Stimulated activated CD8-positive, alpha-beta memory T cell treated with anti-CD3 and anti-CD28 coated beads, Interleukin-4, amount 100 ng/mL, for 1 hour (primary cell): ENCODE measurements around the gene SLPI.

ENCODE experiments used
- DNase-seq, 2 donors: peaks; one replicate each; pipeline ENCODE4 v3.0.0-alpha.2; 2020; ENCODE audit warnings: low read depth in 2 of 2, low spot score in 1 of 2

Gene SLPI, protein sequence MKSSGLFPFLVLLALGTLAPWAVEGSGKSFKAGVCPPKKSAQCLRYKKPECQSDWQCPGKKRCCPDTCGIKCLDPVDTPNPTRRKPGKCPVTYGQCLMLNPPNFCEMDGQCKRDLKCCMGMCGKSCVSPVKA

DNA sequence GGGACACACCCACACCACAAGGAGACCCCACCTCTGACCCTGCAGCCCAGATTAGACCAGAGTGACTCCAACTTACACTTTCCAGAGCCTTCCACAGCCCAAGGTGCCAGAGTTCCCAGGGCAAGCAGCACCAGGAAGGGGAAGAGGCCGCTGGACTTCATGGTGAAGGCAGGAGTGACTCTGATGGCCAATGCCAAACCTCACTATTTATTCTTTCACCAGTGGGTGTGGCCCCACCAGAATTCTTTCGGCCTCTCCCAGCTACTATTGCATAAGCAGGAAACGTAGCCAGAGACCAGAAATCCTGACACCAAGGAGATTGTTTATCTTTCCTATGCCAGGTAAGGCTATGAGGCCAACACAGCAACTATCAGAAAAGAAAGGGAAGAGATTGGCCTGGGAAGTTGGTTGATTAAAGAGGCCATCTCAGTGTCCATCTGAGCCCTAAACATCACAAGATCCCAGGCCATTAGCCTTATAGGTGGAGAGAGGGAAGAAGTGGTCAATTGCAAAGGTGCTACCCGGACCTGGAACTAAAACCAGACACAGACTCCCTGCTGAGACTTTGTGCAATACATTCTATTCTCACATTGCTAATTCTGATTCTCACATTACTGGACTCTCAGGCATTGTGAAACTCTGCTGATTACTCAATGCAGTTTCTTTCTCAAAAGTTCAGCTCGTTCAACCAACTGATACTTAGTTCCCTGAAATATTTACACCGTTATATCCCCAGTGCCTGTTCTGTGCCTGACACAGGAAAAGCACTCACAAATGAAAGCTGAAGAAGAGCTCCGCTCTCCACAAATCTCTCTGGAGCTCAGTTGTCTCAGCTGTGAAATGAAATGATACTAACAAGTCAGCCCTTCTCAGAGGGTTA, at the start of gene SLPI:
TSS of gene SLPI (minus strand) at position 182 of the 880 bp plus-strand sequence. CDS start at position 161, 21 bp downstream.
- no peak for DNase-seq

DNA sequence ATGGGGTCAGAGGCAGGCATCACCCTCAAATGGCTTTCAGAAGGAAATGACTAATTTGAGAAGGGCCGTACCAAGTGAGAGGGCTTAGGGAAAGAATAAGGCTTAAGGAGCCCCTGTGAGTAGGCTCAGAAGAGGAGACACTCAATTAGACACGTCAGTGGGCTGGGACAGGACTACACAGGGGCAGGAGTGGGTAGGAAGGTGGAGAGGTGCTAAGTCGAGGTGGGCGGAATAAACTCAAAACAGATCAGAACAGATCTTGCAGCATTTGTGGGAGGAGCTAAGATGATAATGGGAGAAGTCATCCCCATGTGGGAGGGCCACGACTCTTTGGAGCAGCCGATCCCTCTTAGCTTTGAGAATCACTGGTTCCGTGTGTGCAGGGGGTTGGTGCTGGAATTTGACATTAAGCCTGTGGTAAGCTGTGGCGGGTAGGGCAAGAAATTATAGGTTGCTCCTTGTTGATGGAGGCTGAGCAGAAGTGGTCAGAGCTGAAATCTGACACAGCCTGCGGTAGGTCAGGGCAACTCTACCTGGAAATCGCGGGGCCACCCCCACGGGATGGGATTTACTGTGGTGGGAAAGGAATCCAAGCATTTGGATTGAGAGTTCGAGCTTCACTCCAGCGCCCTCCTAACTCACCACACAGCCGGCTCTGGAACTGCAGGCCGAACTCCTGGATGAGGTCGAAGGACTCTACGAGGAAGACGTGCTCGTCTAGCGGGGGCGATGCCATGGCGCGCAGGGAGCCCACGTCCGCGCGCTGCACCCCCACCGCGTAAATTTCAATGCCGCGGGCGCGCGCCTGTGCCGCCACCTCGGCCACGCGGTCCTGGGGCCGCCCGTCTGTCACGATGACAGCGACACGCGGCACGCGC, 49.5 kb upstream of the SLPI start:
- no peak for DNase-seq

DNA sequence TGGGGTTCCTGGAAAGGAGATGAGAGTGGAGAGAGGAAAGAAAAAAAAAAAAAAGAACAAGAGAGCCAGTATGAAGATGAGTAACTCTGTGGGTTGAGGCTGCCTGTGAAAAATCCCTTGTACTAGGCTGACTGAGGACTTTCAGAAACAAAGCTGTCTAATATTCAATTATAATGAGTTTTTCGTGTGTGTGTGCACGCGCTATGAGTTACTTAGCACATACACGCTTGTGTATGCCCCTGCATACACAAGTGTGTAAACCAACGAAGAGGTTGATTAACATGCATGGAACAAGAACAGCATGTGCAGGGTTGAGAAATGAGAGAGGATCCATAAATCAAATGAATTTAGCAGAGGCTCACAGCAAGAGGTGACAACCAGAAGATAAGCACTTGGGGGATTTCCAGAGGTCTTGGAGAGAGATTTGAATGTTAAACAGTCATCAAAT, 47.5 kb upstream of the SLPI start:
- no peak for DNase-seq

DNA sequence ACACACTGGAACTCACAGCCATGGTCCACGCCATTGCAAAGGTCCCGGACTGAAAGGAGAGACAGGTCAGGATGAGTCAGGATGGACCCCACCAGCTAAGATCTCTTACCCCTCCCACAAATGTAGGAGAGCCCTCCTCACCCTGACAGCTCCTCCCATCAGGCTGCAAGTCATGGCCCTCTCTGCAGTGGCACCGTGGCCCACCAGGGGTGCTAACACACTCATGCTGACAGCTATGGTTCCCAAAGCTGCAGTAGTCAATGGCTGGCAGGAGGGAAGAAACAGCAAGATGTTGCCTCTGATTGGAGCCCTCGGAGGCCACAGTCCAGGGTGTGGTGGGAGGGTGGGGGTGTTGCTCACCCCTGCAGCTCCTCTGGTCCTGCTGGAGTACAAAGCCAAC, 46.6 kb upstream of the SLPI start:
- no peak for DNase-seq

DNA sequence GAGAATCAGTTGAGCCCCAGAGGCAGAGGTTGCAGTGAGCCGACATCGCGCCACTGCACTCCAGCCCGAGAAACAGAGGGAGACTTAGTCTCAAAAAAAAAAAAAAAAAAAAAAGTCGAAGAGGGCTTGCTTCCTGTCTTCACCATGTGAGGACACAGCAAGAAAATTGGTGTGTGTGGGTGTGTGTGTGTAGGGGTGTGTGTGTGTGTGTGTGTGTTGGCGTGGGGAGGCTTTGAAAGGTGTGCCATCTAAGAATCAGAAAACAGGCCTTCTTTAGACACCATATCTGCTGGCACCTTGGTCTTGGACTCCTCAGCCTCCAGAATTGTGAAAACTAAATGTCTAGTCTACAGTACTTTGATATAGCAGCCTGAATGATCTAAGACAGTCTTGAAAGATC, 45.4 kb upstream of the SLPI start:
- no peak for DNase-seq

DNA sequence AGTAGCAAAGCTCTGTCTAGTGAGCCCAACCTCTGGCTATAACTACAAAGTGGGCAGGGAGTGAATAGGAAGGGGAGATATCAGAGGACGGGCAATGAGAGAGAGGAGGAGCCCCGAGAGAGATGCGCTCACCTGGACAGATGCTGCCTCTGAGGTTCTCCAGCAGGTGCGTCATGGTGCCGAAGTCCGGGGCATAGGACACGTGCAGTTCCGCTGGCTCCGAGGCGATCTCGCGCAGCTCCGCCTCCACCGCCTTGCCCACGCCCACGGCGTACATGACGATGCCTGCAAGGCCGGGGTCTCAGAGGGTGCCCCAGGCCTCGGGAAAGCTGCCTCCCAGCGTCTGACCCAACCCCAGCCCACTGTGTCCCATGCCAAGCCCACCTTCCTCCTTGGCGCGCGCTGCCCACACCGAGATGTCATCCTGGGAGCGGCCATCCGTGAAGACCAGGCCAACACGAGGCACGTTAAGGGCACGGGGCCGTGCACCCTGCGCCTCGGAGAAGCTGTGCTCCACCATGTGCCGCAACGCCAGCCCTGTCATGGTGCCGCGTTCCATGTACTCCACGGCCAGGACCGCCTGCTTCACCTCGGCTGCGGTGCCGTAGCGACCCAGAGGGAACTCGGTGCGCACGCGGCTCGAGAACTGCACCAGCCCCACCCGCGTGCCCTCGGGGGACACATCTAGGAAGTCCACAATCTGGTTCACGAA, 43.6 kb upstream of the SLPI start:
- no peak for DNase-seq

DNA sequence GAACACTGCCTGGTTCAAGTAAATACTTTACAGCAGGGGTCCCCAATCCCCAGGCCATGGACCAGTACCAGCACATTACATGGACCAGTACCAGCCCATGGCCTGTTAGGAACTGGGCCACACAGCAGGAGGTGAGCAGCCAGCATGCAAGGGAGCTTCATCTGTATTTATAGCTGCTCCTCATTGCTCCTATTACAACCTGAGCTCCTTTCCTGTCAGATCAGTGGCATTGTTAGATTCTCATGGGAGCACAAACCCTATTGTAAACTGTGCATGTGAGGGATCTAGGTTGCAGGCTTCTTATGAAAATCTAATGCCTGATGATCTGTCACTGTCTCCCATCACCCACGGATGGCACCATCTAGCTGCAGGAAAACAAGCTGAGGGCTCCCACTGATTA, 40.3 kb upstream of the SLPI start:
- DNase-seq, result no peak

DNA sequence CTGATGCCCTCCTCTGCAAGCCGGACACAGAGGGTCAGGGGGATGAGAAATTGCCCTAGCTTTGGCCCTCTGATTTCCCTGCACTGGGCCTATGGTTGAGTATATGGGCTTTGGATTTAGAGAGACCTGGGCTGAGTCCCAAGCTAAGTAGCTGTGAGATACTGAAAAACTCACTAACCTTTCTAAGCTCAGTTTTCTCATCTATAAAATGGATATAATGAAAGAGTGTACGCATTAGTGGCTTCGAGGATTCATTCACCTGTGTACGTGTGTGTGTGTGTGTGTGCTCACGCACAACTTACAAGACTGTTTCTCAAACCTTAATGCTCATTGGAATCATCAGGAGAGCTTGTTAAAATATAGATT, 39.6 kb upstream of the SLPI start:
- DNase-seq, result no peak

DNA sequence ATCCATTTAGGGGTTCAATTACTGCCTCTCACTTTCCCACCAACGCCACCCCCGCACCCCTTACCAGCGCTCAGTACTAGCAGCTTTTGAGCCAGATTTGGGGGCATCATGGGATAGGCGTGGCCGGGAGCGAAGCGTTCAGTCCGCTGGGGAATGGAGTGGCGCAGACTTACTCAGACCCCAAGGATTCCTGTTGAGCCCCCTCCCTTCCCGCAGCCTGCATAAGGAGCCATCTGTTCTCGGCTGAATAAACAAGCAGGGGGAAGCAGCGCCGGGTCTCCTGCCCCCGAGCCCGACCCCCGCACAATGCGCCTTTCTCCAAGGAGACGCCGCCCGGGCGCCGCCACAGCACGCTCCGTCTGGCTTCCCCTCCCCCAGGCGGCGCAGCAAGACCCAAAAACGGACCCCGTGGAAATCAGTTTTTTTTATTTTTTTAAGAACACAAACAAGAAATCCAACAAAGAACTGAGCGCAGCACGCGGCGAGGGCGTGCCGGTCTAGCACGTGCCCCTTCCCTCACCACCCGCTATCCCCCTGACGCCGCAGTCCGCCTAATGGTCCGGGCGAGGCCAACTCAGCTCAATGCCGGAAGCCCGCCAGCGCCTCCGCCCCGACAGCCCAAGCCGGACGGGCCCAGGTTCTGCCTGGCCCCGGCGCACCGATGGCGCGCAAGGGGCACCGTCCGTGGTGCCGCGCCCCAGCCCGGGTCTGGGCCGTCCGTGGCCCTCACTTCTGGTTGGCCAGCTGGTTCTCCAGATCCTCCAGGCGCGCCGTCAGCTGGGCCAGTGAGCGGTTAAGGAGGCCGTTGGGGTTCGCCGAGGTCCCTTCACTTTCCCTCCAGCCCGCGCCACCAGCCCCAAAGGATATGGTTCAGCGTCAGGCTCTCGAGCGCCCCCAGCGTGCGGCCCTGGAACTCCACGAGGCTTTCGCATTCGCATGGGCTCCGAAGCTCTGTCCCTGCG, 39.0 kb upstream of the SLPI start:
- peak; percentile 53 to 64 for DNase-seq

DNA sequence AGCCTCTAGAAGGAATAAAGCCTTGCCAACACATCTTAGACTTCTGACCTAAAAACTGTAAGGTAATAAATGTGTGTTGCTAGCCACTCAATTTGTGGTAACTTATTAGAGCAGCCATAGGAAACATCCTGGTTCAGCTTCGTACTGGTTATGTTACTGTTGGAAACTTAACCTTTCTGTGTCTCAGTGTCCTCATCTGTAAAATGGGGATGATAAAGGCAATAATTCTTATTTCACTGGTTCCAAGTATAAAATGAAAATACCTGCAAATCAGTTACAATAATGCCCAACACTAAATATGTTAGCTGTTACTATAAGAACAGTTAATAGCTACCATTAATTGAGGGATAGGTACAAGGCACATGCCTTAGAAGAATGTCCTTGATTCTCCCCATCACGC, 38.0 kb upstream of the SLPI start:
- DNase-seq, result no peak

DNA sequence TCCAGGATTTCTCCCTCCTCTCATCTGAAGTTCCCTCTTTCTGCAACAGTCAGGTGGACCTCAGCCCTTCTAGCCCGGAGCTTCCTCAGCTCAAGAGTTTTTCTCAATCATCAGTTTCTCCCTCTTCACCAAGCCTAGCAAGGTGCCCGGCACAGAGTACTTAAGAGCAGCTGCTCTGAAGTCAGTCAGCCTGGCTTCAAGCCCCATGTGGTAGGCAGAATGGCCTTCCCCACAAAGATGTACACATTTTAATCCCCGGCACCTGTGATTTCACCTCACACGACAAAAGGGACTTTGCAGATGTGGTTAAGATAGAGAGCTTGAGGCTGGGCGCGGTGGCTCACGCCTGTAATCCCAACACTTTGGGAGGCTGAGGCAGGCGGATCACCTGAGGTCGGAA, 37.2 kb upstream of the SLPI start:
- no peak for DNase-seq

DNA sequence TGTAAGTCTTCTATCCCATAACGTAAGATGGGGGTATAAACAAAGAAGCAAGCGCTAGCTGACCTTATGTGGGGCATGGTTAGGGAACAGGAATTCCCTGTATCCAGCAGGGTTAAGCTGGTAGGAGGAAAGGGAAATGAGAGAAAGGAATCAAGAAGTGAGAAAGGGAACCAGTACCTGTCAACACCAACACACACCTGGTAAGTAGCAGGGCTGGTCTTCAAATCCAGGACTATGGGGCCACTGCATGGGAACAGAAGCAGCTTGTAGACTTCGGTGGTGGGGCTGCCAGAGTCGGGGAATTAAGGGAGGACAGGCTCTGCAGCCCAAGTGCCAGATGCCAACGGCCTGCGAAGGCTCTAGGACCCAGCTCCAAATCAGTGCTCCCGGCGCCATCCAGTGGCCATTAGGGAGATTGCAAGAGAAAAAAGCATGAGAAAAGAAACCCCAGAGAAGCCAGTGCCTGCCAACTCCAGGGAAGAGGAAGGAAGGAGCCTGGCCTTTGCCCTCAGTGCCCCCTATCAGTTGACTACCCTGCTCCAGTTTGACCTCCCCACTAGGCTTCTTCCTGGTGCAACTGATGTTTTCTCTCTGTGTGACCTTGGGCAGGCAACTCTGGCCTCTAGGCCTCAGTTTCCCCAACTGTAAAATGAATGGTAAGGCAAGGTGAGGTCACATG, 36.5 kb upstream of the SLPI start:
- DNase-seq, result peak; percentile 20 to 46

DNA sequence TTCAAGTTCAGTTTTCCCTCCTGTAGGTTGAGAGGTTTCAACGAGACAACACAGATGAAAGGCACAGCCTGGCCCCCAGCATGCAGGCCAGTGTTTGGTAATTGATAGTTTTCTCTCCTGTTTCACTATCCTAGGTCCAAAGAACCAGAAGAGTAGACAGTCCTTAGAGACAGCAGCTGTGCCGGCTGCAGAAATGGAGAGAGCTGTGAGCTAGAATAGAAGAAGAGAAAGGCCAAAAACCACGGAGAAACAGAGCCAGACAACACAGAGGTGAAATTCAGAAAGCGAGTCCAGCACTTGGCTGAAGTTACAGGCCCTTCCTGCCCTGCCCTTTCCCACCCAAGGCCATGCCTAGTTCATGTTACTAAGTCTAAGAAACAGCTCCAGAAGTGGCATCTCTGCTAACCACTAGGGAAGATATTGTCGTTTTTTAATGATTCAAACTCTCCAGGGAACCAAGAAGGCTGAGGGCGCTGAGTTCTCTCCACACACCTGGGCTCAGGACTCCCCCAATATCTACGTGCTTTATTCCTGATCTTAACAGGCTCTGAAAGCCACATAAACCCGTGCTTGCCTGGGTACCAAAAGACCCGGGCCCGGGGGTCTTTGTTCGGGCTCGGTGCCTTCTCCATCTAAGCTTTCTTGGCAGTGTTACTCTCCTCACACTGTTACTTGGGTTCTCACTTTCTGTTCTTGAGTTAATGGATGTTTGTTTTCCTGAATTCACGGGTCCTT, 35.7 kb upstream of the SLPI start:
- DNase-seq, result no peak

DNA sequence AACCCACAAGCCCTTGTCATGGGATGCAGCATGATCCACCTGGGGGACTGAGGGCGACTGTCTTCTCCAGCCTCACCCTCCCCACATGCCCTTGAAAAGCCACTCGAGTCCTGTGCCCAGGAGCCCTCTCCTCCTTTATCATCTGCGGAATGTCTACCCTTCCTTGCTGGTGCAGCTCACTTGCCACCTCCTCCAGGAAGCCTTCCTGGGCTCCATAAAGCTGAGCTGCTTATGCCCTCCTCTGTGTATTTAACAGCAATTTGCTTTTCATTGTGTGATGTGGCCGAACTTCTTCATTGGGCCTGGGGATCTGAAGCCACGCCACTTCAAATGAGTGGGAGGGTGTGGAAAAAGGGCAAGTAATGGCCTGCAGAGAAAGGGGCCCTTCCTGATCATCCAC, 34.5 kb upstream of the SLPI start:
- no peak for DNase-seq

DNA sequence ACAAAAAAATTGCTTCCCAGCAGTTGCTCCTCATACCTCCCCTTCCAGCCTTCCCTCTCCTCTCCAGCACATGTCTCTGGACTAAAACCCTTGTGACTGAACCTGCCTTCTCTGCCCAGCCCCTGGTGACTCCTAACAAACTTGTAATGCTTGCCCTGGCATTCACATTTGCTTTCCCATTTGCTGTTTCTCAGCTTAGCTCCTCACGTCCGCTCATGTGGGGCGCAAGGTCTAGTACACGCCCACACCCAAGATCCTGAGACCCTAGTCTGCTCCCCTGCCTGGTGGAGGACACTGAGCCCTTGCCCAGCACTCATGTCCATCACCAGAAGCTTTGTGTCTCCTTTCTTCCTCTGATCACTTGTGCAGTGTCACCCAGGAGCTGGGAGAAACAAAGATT, 34.0 kb upstream of the SLPI start:
- no peak for DNase-seq

DNA sequence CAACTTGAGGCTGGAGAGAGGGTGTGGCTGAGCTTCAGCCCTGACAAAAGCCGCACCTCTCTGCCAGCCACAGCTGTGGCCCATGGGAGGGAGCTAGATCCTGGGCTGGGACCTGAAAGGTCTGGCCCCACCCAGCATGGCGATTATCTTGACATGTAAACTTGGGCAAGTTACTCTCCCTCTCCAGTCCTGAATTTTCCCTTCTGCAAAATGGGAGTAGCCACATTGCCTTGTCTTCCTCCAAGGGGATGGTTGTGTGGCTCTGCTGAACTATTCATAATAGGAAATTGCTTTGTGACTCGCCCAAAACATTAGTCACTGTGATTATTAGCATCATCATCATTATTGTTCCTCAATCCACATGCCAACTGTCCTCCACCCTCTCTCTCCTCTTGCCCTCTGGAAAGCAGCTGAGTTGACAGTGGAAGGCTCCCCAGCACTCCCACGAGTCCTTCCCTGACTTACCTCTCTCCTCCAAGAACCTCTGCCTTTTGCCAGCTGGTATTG, 29.2 kb upstream of the SLPI start:
- DNase-seq, result no peak

DNA sequence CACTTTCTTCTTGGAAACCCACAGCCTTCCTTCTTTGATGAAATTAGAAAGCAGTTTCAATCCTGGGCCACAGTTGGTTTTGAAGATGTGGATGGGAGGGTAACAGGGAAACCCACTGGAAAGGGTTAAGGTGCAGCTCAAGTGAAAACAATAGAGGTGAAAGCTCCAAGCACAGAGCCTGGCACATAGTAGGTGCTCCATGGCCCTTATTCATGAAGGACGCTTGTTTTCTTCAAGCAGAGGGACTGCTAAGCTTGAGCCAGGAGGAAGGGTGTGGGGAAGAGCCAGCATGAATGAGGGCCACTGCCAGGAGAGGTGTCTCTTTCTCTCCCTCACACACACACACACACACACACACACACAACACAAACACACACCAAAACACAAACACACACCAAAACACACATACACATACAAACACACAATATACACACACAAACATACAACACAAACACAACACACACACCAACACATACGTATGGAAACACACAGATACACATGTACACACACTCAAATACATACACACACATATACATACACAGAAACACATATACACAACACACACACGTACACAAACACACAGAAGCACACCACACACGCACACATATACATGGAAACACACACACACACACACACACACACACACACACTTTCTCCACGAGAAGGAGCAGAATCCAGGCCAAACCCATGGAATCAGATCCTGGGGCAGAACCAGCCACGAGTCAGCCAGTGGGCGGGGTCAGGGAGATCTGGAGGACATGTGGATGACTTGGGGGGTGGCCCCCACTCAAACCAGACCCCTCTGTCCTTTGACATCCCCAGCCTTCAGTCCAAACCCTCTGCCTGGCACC, 28.6 kb upstream of the SLPI start:
- DNase-seq, result no peak

DNA sequence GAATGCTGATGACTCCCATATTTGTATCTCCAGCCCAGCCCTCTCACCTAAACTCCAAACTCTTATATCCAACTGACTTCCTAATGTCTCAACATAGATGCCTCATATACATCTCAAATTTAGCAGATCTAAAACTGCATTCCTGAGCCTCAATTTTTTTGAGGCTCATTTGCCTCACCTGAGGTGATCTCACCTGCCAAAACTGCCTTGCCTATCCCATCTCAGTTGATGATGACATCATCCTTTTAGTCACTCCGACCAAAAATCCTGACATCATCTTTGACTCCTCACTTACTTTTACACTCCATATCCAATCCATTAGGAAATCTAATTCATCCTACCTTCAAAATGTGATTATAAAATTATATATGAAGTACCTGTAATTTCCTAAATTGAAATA, 25.6 kb upstream of the SLPI start:
- no peak for DNase-seq
